ENCODE results near the gene TNIK.

DNA sequence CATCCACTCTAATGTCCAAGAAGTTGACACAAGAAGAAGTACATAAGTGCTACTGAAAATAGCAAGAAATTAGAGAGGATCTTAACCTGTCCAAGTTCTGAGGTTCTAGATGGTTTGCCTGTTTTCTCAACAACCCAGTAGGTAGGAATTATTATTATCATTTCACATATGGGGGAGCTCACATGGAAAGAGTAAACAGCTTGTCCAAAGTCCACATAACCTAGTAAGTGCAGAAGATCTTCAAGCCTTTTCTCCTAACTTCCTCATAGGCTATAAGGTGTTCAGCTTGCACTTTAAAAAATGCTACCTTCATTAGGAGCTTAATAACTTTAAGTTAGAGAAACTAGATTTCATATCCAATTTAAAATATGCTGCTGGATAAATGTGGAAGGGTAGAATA, 436.6 kb downstream of the TNIK start:
- TF ChIP-seq, protein P1, sequence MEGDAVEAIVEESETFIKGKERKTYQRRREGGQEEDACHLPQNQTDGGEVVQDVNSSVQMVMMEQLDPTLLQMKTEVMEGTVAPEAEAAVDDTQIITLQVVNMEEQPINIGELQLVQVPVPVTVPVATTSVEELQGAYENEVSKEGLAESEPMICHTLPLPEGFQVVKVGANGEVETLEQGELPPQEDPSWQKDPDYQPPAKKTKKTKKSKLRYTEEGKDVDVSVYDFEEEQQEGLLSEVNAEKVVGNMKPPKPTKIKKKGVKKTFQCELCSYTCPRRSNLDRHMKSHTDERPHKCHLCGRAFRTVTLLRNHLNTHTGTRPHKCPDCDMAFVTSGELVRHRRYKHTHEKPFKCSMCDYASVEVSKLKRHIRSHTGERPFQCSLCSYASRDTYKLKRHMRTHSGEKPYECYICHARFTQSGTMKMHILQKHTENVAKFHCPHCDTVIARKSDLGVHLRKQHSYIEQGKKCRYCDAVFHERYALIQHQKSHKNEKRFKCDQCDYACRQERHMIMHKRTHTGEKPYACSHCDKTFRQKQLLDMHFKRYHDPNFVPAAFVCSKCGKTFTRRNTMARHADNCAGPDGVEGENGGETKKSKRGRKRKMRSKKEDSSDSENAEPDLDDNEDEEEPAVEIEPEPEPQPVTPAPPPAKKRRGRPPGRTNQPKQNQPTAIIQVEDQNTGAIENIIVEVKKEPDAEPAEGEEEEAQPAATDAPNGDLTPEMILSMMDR (IDR thresholded peaks at IDR 0.05; ENCODE audit: low read depth, low read length) = no peak
- no peak for TF ChIP-seq EZH2phosphoT487 (IDR thresholded peaks at IDR 0.05; ENCODE audit: low read depth)
